KMS-11 (cell line): Measurements from ENCODE around the gene HMOX1.

Experiments used
- H2AFZ ChIP-seq: fragments of 200-600 bp; sonication (generic); 2 replicates; pipeline ENCODE4 v1.6.1; 2016; ENCODE audit warnings: antibody characterized with exemption, mixed run types, low read depth
- H3K27ac ChIP-seq: fragments of 200-600 bp; sonication (generic); 2 replicates; pipeline ENCODE4 v1.6.1; 2016; ENCODE audit warnings: mild to moderate bottlenecking, mixed run types
- H3K27me3 ChIP-seq: fragments of 200-600 bp; sonication (generic); 2 replicates; pipeline ENCODE4 v1.6.1; 2017; ENCODE audit warnings: mild to moderate bottlenecking, low read depth, mixed run types, moderate library complexity; ENCODE audit not compliant: insufficient read depth
- H3K36me3 ChIP-seq: fragments of 200-600 bp; sonication (generic); 2 replicates; pipeline ENCODE4 v1.6.1; 2017; ENCODE audit warnings: mild to moderate bottlenecking, mixed run types; ENCODE audit not compliant: insufficient read depth
- H3K4me1 ChIP-seq: fragments of 200-600 bp; sonication (generic); 2 replicates; pipeline ENCODE4 v1.6.1; 2016; ENCODE audit warnings: mild to moderate bottlenecking, low read depth, mixed run types; ENCODE audit not compliant: poor library complexity, severe bottlenecking
- H3K4me2 ChIP-seq: fragments of 200-600 bp; sonication (generic); 2 replicates; pipeline ENCODE4 v1.7.0; 2016; ENCODE audit warnings: mild to moderate bottlenecking, mixed run types
- H3K4me3 ChIP-seq: fragments of 200-600 bp; sonication (generic); IDR thresholded peaks from 2 replicates; pipeline ENCODE4 v1.6.1; 2017; ENCODE audit warnings: low read depth, low read length, mixed read lengths; ENCODE audit not compliant: insufficient read depth
- H3K79me2 ChIP-seq: fragments of 200-600 bp; sonication (generic); 2 replicates; pipeline ENCODE4 v1.6.1; 2016; ENCODE audit warnings: low read depth, mixed run types; ENCODE audit not compliant: insufficient read depth
- H3K9ac ChIP-seq: fragments of 200-600 bp; sonication (generic); 2 replicates; pipeline ENCODE4 v1.6.1; 2016; ENCODE audit warnings: mild to moderate bottlenecking, mixed run types
- H4K20me1 ChIP-seq: fragments of 200-600 bp; sonication (generic); 2 replicates; pipeline ENCODE4 v1.6.1; 2016; ENCODE audit warnings: mild to moderate bottlenecking, mixed run types; ENCODE audit not compliant: insufficient read depth
- TF ChIP-seq, protein P1 (sequence below): fragments of 200-600 bp; sonication (generic); conservative IDR thresholded peaks from 2 replicates; pipeline ENCODE4 v1.6.1; 2017; ENCODE audit warnings: low read depth, mild to moderate bottlenecking, antibody characterized with exemption, low read length, moderate library complexity, mixed read lengths

HMOX1 gene

DNA sequence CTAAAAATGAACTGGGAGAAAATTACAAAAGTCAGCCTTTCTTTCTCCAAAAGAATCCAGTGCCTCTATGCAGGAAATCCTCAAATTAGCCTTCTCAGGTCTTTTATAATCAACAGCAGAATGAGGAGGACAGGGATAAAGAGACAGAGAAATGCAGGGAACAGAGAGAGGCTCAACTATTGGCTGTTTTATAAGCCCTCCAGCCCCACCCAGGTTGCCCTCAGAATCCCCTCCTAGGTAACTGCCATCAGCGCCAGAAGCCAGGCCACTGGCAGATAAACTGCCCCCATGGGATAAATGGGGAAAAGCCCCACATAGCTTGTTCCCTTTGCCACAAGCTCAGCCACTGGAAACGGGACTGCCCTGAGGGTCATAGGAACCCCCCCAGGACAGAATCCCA is 10.9 kb upstream of the HMOX1 start:
- no peaks in the 10 kb centered on the region for H3K79me2 ChIP-seq
- no peaks in the 10 kb centered on the region for H3K36me3 ChIP-seq
- H3K4me2 ChIP-seq, result no peak overlapping the region
- no peak overlapping the region for H3K9ac ChIP-seq
- TF ChIP-seq, protein P1, sequence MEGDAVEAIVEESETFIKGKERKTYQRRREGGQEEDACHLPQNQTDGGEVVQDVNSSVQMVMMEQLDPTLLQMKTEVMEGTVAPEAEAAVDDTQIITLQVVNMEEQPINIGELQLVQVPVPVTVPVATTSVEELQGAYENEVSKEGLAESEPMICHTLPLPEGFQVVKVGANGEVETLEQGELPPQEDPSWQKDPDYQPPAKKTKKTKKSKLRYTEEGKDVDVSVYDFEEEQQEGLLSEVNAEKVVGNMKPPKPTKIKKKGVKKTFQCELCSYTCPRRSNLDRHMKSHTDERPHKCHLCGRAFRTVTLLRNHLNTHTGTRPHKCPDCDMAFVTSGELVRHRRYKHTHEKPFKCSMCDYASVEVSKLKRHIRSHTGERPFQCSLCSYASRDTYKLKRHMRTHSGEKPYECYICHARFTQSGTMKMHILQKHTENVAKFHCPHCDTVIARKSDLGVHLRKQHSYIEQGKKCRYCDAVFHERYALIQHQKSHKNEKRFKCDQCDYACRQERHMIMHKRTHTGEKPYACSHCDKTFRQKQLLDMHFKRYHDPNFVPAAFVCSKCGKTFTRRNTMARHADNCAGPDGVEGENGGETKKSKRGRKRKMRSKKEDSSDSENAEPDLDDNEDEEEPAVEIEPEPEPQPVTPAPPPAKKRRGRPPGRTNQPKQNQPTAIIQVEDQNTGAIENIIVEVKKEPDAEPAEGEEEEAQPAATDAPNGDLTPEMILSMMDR, result no peak
- no peak overlapping the region for H3K27ac ChIP-seq
- no peak overlapping the region for H2AFZ ChIP-seq
- peaks cover 10% of the 10 kb centered on the region for H3K4me1 ChIP-seq
- H4K20me1 ChIP-seq, result no peaks in the 10 kb centered on the region
- no peak overlapping the region for H3K4me3 ChIP-seq
- no peaks in the 10 kb centered on the region for H3K27me3 ChIP-seq

DNA sequence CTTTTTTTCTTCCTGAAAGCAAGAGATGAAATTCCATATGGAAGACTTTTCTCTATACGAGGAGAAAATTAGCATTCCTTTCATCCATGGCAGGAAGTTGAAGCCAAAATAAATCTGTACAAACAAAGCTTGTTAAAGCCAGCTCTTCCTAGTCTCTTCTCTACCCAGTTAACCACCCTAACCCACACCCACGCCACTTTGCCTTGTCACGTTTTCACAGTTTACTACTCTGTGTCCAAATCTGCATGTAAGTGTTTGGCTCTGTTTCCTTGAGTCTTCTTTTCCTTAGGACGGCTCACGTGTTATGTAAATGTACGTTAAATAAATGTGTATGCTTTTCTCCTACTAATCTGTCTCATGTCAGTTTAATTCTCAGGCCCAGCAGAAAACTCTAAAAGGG is 7.1 kb upstream of the HMOX1 start:
- H3K4me1 ChIP-seq, result peaks cover 40% of the 10 kb centered on the region
- H3K27me3 ChIP-seq, result no peaks in the 10 kb centered on the region
- no peaks in the 10 kb centered on the region for H3K36me3 ChIP-seq
- no peak overlapping the region for H3K4me3 ChIP-seq
- no peak overlapping the region for H3K27ac ChIP-seq
- no peaks in the 10 kb centered on the region for H4K20me1 ChIP-seq
- H3K9ac ChIP-seq, result no peak overlapping the region
- no peak overlapping the region for H2AFZ ChIP-seq
- TF ChIP-seq, protein P1, result no peak
- no peaks in the 10 kb centered on the region for H3K79me2 ChIP-seq
- no peak overlapping the region for H3K4me2 ChIP-seq

DNA sequence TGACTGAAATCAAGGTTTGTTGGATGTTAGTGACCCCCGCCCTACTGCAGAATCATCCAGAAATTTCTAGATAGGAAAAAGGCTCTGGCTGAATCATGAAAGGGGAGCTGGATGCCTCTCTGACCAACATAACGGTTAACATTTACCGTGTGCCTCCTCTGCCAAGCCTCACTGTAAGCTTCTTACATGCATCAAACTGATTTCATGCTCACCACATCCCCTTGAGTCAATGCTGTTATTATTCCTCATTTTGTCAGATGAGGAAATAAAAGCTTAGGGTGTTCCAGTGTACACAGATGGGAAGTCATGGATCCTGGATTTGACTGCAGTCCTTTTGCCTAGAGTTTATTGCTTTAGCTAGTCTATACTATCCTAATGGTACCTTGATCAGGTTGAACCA is 5.9 kb upstream of the HMOX1 start:
- no peak overlapping the region for H2AFZ ChIP-seq

DNA sequence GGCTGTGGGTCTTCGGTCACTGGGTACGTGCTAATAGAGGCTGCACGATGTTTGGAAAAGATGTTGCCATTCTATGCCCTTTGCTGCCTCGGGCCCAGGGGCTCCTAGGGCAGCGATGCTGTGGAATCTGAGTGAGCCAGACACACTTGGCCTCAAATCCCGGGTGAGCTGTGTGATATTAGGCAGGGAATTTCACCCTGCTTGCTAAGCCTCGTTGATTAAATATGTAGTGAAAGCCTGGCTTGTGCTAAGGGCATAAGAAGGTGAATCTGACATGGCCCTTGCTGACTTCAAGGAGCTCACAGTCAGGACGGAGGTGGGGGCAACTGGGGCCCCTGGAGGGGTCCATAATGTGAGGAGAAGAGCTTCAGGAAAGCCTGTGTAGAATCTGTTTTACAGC is 5.4 kb upstream of the HMOX1 start:
- no peak overlapping the region for H3K9ac ChIP-seq
- H4K20me1 ChIP-seq, result no peaks in the 10 kb centered on the region
- H3K79me2 ChIP-seq, result no peaks in the 10 kb centered on the region
- no peak overlapping the region for H2AFZ ChIP-seq
- TF ChIP-seq, protein P1, result no peak
- no peak overlapping the region for H3K4me2 ChIP-seq
- peaks cover 43% of the 10 kb centered on the region for H3K4me1 ChIP-seq
- H3K36me3 ChIP-seq, result no peaks in the 10 kb centered on the region
- H3K4me3 ChIP-seq, result no peak overlapping the region
- H3K27me3 ChIP-seq, result no peaks in the 10 kb centered on the region
- H3K27ac ChIP-seq, result no peak overlapping the region

More for the DNA sequence above, 5.9 kb upstream of the HMOX1 start:
- no peak overlapping the region for H3K4me3 ChIP-seq
- H3K79me2 ChIP-seq, result no peaks in the 10 kb centered on the region
- H4K20me1 ChIP-seq, result no peaks in the 10 kb centered on the region
- TF ChIP-seq, protein P1, result no peak
- H3K36me3 ChIP-seq, result no peaks in the 10 kb centered on the region
- H3K4me2 ChIP-seq, result no peak overlapping the region
- no peaks in the 10 kb centered on the region for H3K27me3 ChIP-seq
- no peak overlapping the region for H3K27ac ChIP-seq
- H3K4me1 ChIP-seq, result peaks cover 40% of the 10 kb centered on the region
- H3K9ac ChIP-seq, result no peak overlapping the region
